Tracheal epithelial cell (primary cell): ENCODE data around the gene NHLRC1. TPM values are rescaled to one million over a fixed set of nuclear protein-coding genes. Genes with fewer than 3 reads are reported as not detected.

Source experiments
- total RNA-seq: library from RNA; depleted of rRNA; stranded (reverse); fragments of >200 nt; gene quantifications from 2 replicates; pipeline ENCODE4 v1.2.1, GENCODE V29; 2014

NHLRC1 gene
- total RNA-seq: 1.2 and 2.3 TPM in 2 replicates

GRCh38 chr6:18122128-18123093 is at the start of gene NHLRC1:
TSS of gene NHLRC1 (minus strand) at chr6:18122677. CDS start at chr6:18122606, 71 bp downstream.

GRCh38 chr6:18155150-18155863 is 32.8 kb upstream of the NHLRC1 start, which contains the start of gene KDM1B:
TSS of gene KDM1B (plus strand) at chr6:18155422. CDS start at chr6:18159896, 4,474 bp downstream.

GRCh38 chr6:18154507-18155149 is 32.2 kb upstream of the NHLRC1 start, which contains the start of gene TPMT:
TSS of gene TPMT (minus strand) at chr6:18155077. CDS start at chr6:18149127, 5,950 bp downstream.

Other genes starting within 250 kb of the NHLRC1 start
- gene KIF13A, start 135.0 kb downstream of the NHLRC1 start, total RNA-seq: 28.9 and 36.0 TPM in 2 replicates
- gene TPMT, start 32.4 kb upstream of the NHLRC1 start, total RNA-seq: 11.3 and 13.0 TPM in 2 replicates
- 23.4 and 32.8 TPM in 2 replicates for gene KDM1B, start 32.7 kb upstream of the NHLRC1 start, total RNA-seq
- 58.6 and 66.3 TPM in 2 replicates for gene DEK, start 141.9 kb upstream of the NHLRC1 start, total RNA-seq